H1 (cell line): ENCODE results near the gene PIGM. TPM values are rescaled to one million over a fixed set of nuclear protein-coding genes. Genes with fewer than 3 reads are reported as not detected.

Experiments used
- CTCF ChIA-PET: fragments of 300-600 bp; sonication (Branson Sonifier 250); formaldehyde crosslinking; loops from one replicate; lab custom pipeline; 2021; ENCODE audit not compliant: partially characterized antibody; lab: Charles Lee
- POLR2A ChIA-PET: fragments of 300-600 bp; sonication (Branson Sonifier 250); formaldehyde crosslinking; loops from one replicate; lab custom pipeline; 2021; ENCODE audit warnings: inconsistent platforms; ENCODE audit not compliant: partially characterized antibody; lab: Charles Lee
- DNase-seq, 2 experiments: peaks; one replicate each; pipeline versions ENCODE4 v3.0.0 to v3.0.0-alpha.2; 2010 to 2022; ENCODE audit warnings: low spot score in 2 of 2, low read depth in 1 of 2, mixed read lengths in 1 of 2
- FAIRE-seq: peaks from 2 replicates; lab custom pipeline; 2011; peaks lifted over from hg19 to GRCh38; lab: Jason Lieb, UNC
- H2AFZ ChIP-seq: 2 replicates; pipeline ENCODE4 v1.8.1; 2012; ENCODE audit warnings: low read length, inconsistent platforms
- H2AK5ac ChIP-seq: 2 replicates; pipeline ENCODE4 v1.6.1; 2013; ENCODE audit warnings: low read depth, low read length
- H2BK120ac ChIP-seq: replicated peaks from 2 replicates; pipeline ENCODE3; 2013; ENCODE audit warnings: low read depth, low read length, inconsistent platforms
- H2BK12ac ChIP-seq: 2 replicates; pipeline ENCODE4 v1.6.1; 2013; ENCODE audit warnings: low read depth, low read length
- H2BK15ac ChIP-seq: 2 replicates; pipeline ENCODE4 v1.6.1; 2013; ENCODE audit warnings: low read length
- H2BK20ac ChIP-seq: 2 replicates; pipeline ENCODE4 v1.6.1; 2013; ENCODE audit warnings: low read length
- H2BK5ac ChIP-seq: 2 replicates; pipeline ENCODE4 v1.6.1; 2013; ENCODE audit warnings: low read depth, low read length
- H3K14ac ChIP-seq: 2 replicates; pipeline ENCODE4 v1.6.1; 2013; ENCODE audit warnings: inconsistent platforms; ENCODE audit not compliant: insufficient read length
- H3K18ac ChIP-seq: 2 replicates; pipeline ENCODE4 v1.6.1; 2013; ENCODE audit warnings: low read length; ENCODE audit errors: extremely low read depth
- H3K23ac ChIP-seq: 2 replicates; pipeline ENCODE4 v1.6.1; 2013; ENCODE audit warnings: inconsistent platforms; ENCODE audit not compliant: insufficient read length
- H3K23me2 ChIP-seq: 2 replicates; pipeline ENCODE4 v1.6.1; 2013; ENCODE audit warnings: low read depth, low read length
- H3K27ac ChIP-seq: 2 replicates; pipeline ENCODE4 v1.6.1; 2011; ENCODE audit warnings: low read depth, low read length, inconsistent platforms
- H3K27me3 ChIP-seq, 4 experiments: replicated peaks in 1 of 4; 1 replicate in 1 of 4; 2 replicates in 3 of 4; pipeline versions ENCODE4 v1.6.1 to v1.8.1; 2011 to 2013; ENCODE audit warnings: low read length in 3 of 4, mild to moderate bottlenecking in 3 of 4, inconsistent platforms in 2 of 4, mixed read lengths in 2 of 4, moderate library complexity in 1 of 4; ENCODE audit not compliant: control insufficient read depth in 3 of 4, insufficient read depth in 3 of 4; ENCODE audit errors: extremely low read depth in 1 of 4
- H3K36me3 ChIP-seq, 4 experiments: 2 replicates each; pipeline versions ENCODE4 v1.6.1 to v1.8.1; 2011 to 2013; ENCODE audit warnings: mild to moderate bottlenecking in 4 of 4, low read length in 3 of 4, moderate library complexity in 2 of 4, control low read depth in 1 of 4, inconsistent platforms in 1 of 4; ENCODE audit not compliant: insufficient read depth in 4 of 4, control insufficient read depth in 2 of 4
- H3K4ac ChIP-seq: replicated peaks from 2 replicates; pipeline ENCODE3; 2013; ENCODE audit warnings: low read length, low read depth, mixed read lengths, inconsistent platforms; ENCODE audit not compliant: insufficient read length
- H3K4me1 ChIP-seq, 4 experiments: replicated peaks in 1 of 4; 1 replicate in 1 of 4; 2 replicates in 3 of 4; pipeline versions ENCODE4 v1.6.1 to v1.8.1; 2011 to 2013; ENCODE audit warnings: low read length in 3 of 4, inconsistent platforms in 2 of 4, mixed read lengths in 1 of 4; ENCODE audit not compliant: insufficient read depth in 4 of 4, control insufficient read depth in 3 of 4
- H3K4me2 ChIP-seq, 2 experiments: 2 replicates each; pipeline versions ENCODE4 v1.6.1 to v1.8.1; 2011 to 2013; ENCODE audit warnings: low read depth in 2 of 2, low read length in 2 of 2, control low read depth in 1 of 2, inconsistent platforms in 1 of 2, mild to moderate bottlenecking in 1 of 2; ENCODE audit not compliant: insufficient read depth in 1 of 2
- H3K4me3 ChIP-seq, 4 experiments: fragments of 200-600, 300-600 bp in 1 of 4; sonication (generic), shearing (Covaris generic), sonication (Bioruptor Twin) in 1 of 4; 2 replicates each; pipeline versions ENCODE4 v1.5.1 to v1.8.1; 2011 to 2016; ENCODE audit warnings: low read length in 4 of 4, low read depth in 3 of 4, control low read depth in 2 of 4, inconsistent platforms in 2 of 4, mild to moderate bottlenecking in 2 of 4, mixed read lengths in 1 of 4, moderate library complexity in 1 of 4; ENCODE audit not compliant: insufficient read depth in 2 of 4; ENCODE audit errors: extremely low read depth in 1 of 4
- H3K56ac ChIP-seq: replicated peaks from 2 replicates; pipeline ENCODE3; 2013; ENCODE audit warnings: low read depth, mild to moderate bottlenecking, mixed read lengths, low read length, inconsistent platforms; ENCODE audit not compliant: insufficient read length
- H3K79me1 ChIP-seq: 2 replicates; pipeline ENCODE4 v1.6.1; 2013; ENCODE audit warnings: low read depth, low read length, control low read depth
- H3K79me2 ChIP-seq, 2 experiments: 2 replicates each; pipeline versions ENCODE4 v1.6.1 to v1.8.1; 2012 to 2013; ENCODE audit warnings: low read length in 2 of 2, mild to moderate bottlenecking in 2 of 2, inconsistent platforms in 1 of 2; ENCODE audit not compliant: insufficient read depth in 2 of 2, control insufficient read depth in 1 of 2
- H3K9ac ChIP-seq, 4 experiments: replicated peaks in 1 of 4; 1 replicate in 1 of 4; 2 replicates in 3 of 4; pipeline versions ENCODE4 v1.6.1 to v1.8.1; 2011 to 2013; ENCODE audit warnings: low read depth in 3 of 4, low read length in 3 of 4, control low read depth in 2 of 4, mild to moderate bottlenecking in 2 of 4, moderate library complexity in 2 of 4, inconsistent platforms in 1 of 4; ENCODE audit errors: extremely low read depth in 1 of 4
- H3K9me3 ChIP-seq, 2 experiments: 2 replicates each; pipeline versions ENCODE4 v1.6.1 to v1.8.1; 2012 to 2013; ENCODE audit warnings: mild to moderate bottlenecking in 2 of 2, moderate library complexity in 2 of 2, control low read depth in 1 of 2, inconsistent platforms in 1 of 2, low read depth in 1 of 2, low read length in 1 of 2, mixed read lengths in 1 of 2; ENCODE audit not compliant: insufficient read depth in 2 of 2
- H4K20me1 ChIP-seq, 2 experiments: replicated peaks in 1 of 2; 2 replicates each; pipeline versions ENCODE3 to v1.8.1; 2011 to 2013; ENCODE audit warnings: inconsistent platforms in 2 of 2, low read length in 2 of 2, mild to moderate bottlenecking in 1 of 2; ENCODE audit not compliant: insufficient read depth in 2 of 2, control insufficient read depth in 1 of 2
- H4K5ac ChIP-seq: 2 replicates; pipeline ENCODE4 v1.6.1; 2013; ENCODE audit warnings: low read length, low read depth, mixed read lengths, inconsistent platforms; ENCODE audit not compliant: insufficient read length
- H4K8ac ChIP-seq: 2 replicates; pipeline ENCODE4 v1.8.0; 2013; ENCODE audit warnings: mild to moderate bottlenecking, moderate library complexity, low read length, inconsistent platforms; ENCODE audit not compliant: insufficient read depth; ENCODE audit errors: extremely low read depth
- H4K91ac ChIP-seq: replicated peaks from 2 replicates; pipeline ENCODE3; 2013; ENCODE audit warnings: low read length, mixed read lengths, inconsistent platforms; ENCODE audit not compliant: insufficient read length
- SP1 ChIP-seq: IDR thresholded peaks from 2 replicates; pipeline ENCODE4 v1.6.1; 2011; ENCODE audit warnings: low read depth, low read length
- WGBS, 2 experiments: shearing (Covaris generic) in 1 of 2; methylation state at CpG; one replicate each; pipeline versions ENCODE4 v1.1.6 to v1.1.7; 2013 to 2015; ENCODE audit warnings: low lambda C conversion rate in 2 of 2, mixed read lengths in 2 of 2, inconsistent platforms in 1 of 2, low coverage in 1 of 2, missing lambda C conversion rate in 1 of 2; ENCODE audit not compliant: insufficient replicate concordance in 2 of 2, insufficient coverage in 1 of 2, insufficient read length in 1 of 2; ENCODE audit errors: extremely low coverage in 1 of 2, missing lambda C conversion rate in 1 of 2; 5-methylcytosine and 5-hydroxymethylcytosine counted together
- polyA plus RNA-seq, 7 experiments: library from polyadenylated mRNA; depleted of rRNA in 3 of 7; stranded (reverse) in 5 of 7; unstranded in 2 of 7; fragments of >200 nt in 5 of 7; fragments of 200-250 nt in 2 of 7; gene quantifications; 1 replicate in 5 of 7; 2 replicates in 1 of 7; 4 replicates in 1 of 7; pipeline versions ENCODE4 v1.2.1 to v1.2.3, GENCODE V29; 2011 to 2013; ENCODE audit warnings: missing spikeins in 2 of 7, mixed read lengths in 2 of 7
- total RNA-seq: library from RNA; stranded (reverse); fragmentation: NEBNext Ultra II Directional; extraction: Animal tissue kit (Norgen Biotek cat#: 25700); gene quantifications from 2 replicates; pipeline ENCODE4 v1.2.1, GENCODE V29; 2021

PIGM gene
- total and polyA plus RNA-seq, 2 of the 8 experiments (the other 6 are each of a cell fraction or from before 2014, with no cell fraction given), result 5.4 to 6.0 TPM

DNA sequence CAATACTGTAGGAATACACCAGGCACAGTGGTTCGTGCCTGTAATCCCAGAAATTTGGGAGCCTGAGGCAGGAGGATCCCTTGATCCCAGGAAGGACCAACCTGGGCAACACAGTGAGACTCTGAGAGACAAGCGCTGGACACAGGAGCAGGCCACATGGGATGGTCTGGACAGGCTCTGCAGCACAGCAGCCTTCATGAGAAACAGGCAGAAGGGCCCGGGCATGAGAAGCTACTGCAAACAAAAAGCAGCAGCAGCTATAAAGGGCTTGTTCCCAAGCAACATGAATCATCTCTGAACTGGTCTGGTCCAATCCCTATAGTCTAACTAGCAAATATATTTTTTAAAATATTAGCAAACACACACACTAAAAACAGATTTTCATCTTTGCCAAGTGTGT is 42.2 kb downstream of the PIGM start:
- TF ChIP-seq SP1, result no peak

More for the DNA sequence above, 42.2 kb downstream of the PIGM start:
- Histone ChIP-seq H2BK120ac (no peak overlapping the region), H2BK5ac (no peak overlapping the region), H2BK20ac (no peak overlapping the region), H3K27ac (no peak overlapping the region), H3K9me3 (peaks cover 0 to 5% of the 10 kb centered on the region in 2 experiments; a peak in 1 of 4 replicates), H3K79me2 (no peaks in the 10 kb centered on the region), H3K18ac (no peak overlapping the region), H3K9ac (no peak overlapping the region), H2AK5ac (no peak overlapping the region), H2BK15ac (no peak overlapping the region), H3K4ac (no peak overlapping the region), H4K91ac (no peak overlapping the region), H3K36me3 (no peaks in the 10 kb centered on the region), H2BK12ac (no peak overlapping the region), H3K56ac (no peak overlapping the region), H4K5ac (no peak overlapping the region), H3K23me2 (no peaks in the 10 kb centered on the region; the same call in 1 of the 2 replicates), H3K4me1 (no peaks in the 10 kb centered on the region), H3K27me3 (no peaks in the 10 kb centered on the region), H2AFZ (no peak overlapping the region), H3K14ac (no peak overlapping the region), H3K23ac (no peak overlapping the region), H3K79me1 (no peaks in the 10 kb centered on the region), H4K8ac (no peak overlapping the region), H3K4me3 (no peak overlapping the region), H3K4me2 (no peak overlapping the region), H4K20me1 (no peaks in the 10 kb centered on the region)
- 60% methylated on average over 3 of the region's 3 CpGs; no CpG with 5 or more reads in 1 of the 2 experiments for WGBS, 2 experiments
- CTCF ChIA-PET, result interaction anchor here (1.1 to 8.9 kb wide), 4 partner anchors 13 to 54 kb away, joined by 4 to 98 read pairs (median 4); no protein-coding TSS in a partner anchor
- POLR2A ChIA-PET, result no interaction called here
- DNase-seq (peak in 1 of 2 experiments; percentile 27), FAIRE-seq (no peak)
